ENCODE measurements around the gene RTP4. TPM values are rescaled to one million over a fixed set of nuclear protein-coding genes. Genes with fewer than 3 reads are reported as not detected.

The RTP4 gene
- total and polyA plus RNA-seq, 2 experiments from 2014 or later: 1.8 to 1.9 TPM

- TF ChIP-seq, protein P1, sequence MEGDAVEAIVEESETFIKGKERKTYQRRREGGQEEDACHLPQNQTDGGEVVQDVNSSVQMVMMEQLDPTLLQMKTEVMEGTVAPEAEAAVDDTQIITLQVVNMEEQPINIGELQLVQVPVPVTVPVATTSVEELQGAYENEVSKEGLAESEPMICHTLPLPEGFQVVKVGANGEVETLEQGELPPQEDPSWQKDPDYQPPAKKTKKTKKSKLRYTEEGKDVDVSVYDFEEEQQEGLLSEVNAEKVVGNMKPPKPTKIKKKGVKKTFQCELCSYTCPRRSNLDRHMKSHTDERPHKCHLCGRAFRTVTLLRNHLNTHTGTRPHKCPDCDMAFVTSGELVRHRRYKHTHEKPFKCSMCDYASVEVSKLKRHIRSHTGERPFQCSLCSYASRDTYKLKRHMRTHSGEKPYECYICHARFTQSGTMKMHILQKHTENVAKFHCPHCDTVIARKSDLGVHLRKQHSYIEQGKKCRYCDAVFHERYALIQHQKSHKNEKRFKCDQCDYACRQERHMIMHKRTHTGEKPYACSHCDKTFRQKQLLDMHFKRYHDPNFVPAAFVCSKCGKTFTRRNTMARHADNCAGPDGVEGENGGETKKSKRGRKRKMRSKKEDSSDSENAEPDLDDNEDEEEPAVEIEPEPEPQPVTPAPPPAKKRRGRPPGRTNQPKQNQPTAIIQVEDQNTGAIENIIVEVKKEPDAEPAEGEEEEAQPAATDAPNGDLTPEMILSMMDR (IDR thresholded peaks at IDR 0.05; ENCODE audit: poor library complexity): no peak
- TF ChIP-seq EZH2 (IDR thresholded peaks at IDR 0.05; ENCODE audit: borderline replicate concordance): no peak
- TF ChIP-seq EZH2phosphoT487 (IDR thresholded peaks at IDR 0.05; ENCODE audit: low read depth, severe bottlenecking, unreplicated experiment): no peak
- Histone ChIP-seq H3K27ac (no peak overlapping the region), H3K79me2 (no peaks in the 10 kb centered on the region), H3K4me1 (ENCODE audit: insufficient read depth) (peaks cover 19% of the 10 kb centered on the region), H3K9me2 (replicated peaks; ENCODE audit: insufficient read depth) (no peaks in the 10 kb centered on the region), H3K36me3 (replicated peaks; ENCODE audit: insufficient read depth, low read depth) (no peaks in the 10 kb centered on the region), H3K9me3 (ENCODE audit: low read depth) (no peaks in the 10 kb centered on the region), H3K4me3 (no peak overlapping the region), H3K27me3 (no peaks in the 10 kb centered on the region), H4K20me1 (ENCODE audit: insufficient read depth, poor library complexity, severe bottlenecking) (no peaks in the 10 kb centered on the region), H2AFZ (no peak overlapping the region), H3K4me2 (no peak overlapping the region)
- 95% methylated on average over 1 of the region's 1 CpG for WGBS (ENCODE audit: low lambda C conversion rate, missing lambda C conversion rate)
- DNase-seq (ENCODE audit: low spot score): no peak
These were observed 46.4 kb upstream of the RTP4 start for GRCh38 chr3:187321766-187322165.

DNA sequence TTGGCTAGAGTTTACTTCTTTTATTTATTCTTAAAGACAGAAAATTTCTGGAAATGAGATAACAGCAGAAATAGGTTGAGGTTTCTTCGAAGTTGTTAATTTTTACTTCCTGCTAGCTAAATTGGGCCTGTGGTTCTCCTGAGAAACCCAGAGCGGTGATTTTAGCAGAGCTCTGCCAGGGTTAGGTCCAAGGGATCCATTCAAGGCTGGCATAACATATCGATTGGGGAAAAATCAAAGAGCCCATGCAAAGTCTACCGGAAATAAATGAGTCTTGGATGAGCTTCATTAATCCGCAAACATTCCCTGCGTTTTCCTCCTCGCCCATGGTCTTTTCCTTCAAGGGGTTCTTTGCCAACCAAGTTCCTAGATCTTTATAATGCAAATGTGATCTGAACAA lies 45.9 kb upstream of the RTP4 start:
- whole genome bisulfite sequencing (ENCODE audit: low lambda C conversion rate, missing lambda C conversion rate): 92% methylated on average over 7 of the region's 7 CpGs
- H3K4me2 ChIP-seq: no peak overlapping the region
- H3K4me1 ChIP-seq (ENCODE audit: insufficient read depth): peaks cover 19% of the 10 kb centered on the region
- no peaks in the 10 kb centered on the region for H3K36me3 ChIP-seq (replicated peaks; ENCODE audit: insufficient read depth, low read depth)
- DNase-seq (ENCODE audit: low spot score): no peak
- no peaks in the 10 kb centered on the region for H3K27me3 ChIP-seq
- no peaks in the 10 kb centered on the region for H3K79me2 ChIP-seq
- TF ChIP-seq EZH2 (IDR thresholded peaks at IDR 0.05; ENCODE audit: borderline replicate concordance) (no peak), EZH2phosphoT487 (IDR thresholded peaks at IDR 0.05; ENCODE audit: low read depth, severe bottlenecking, unreplicated experiment) (no peak)
- TF ChIP-seq, protein P1 (IDR thresholded peaks at IDR 0.05; ENCODE audit: poor library complexity): no peak
- H4K20me1 ChIP-seq (ENCODE audit: insufficient read depth, poor library complexity, severe bottlenecking): no peaks in the 10 kb centered on the region
- H3K9me2 ChIP-seq (replicated peaks; ENCODE audit: insufficient read depth): no peaks in the 10 kb centered on the region
- H3K9me3 ChIP-seq (ENCODE audit: low read depth): no peaks in the 10 kb centered on the region
- H2AFZ ChIP-seq: no peak overlapping the region
- H3K27ac ChIP-seq: peak overlapping the region; percentile 53
- H3K4me3 ChIP-seq: no peak overlapping the region

- Histone ChIP-seq H3K9me3 (ENCODE audit: low read depth) (no peaks in the 10 kb centered on the region), H3K79me2 (no peaks in the 10 kb centered on the region), H3K4me1 (ENCODE audit: insufficient read depth) (peaks cover 19% of the 10 kb centered on the region), H3K4me2 (peak overlapping the region; percentile 30), H3K4me3 (no peak overlapping the region), H2AFZ (no peak overlapping the region), H3K36me3 (replicated peaks; ENCODE audit: insufficient read depth, low read depth) (no peaks in the 10 kb centered on the region), H4K20me1 (ENCODE audit: insufficient read depth, poor library complexity, severe bottlenecking) (no peaks in the 10 kb centered on the region), H3K9me2 (replicated peaks; ENCODE audit: insufficient read depth) (no peaks in the 10 kb centered on the region), H3K27ac (peak overlapping the region; percentile 53), H3K27me3 (no peaks in the 10 kb centered on the region)
- TF ChIP-seq EZH2 (IDR thresholded peaks at IDR 0.05; ENCODE audit: borderline replicate concordance) (no peak), EZH2phosphoT487 (IDR thresholded peaks at IDR 0.05; ENCODE audit: low read depth, severe bottlenecking, unreplicated experiment) (no peak)
- TF ChIP-seq, protein P1 (IDR thresholded peaks at IDR 0.05; ENCODE audit: poor library complexity): no peak
- no peak for DNase-seq (ENCODE audit: low spot score)
- WGBS (ENCODE audit: low lambda C conversion rate, missing lambda C conversion rate): 51% methylated on average over 3 of the region's 3 CpGs
These were observed 45.1 kb upstream of the RTP4 start for GRCh38 chr3:187323091-187323490.

- Histone ChIP-seq H3K79me2 (no peaks in the 10 kb centered on the region), H3K36me3 (replicated peaks; ENCODE audit: insufficient read depth, low read depth) (no peaks in the 10 kb centered on the region), H4K20me1 (ENCODE audit: insufficient read depth, poor library complexity, severe bottlenecking) (no peaks in the 10 kb centered on the region), H3K9me3 (ENCODE audit: low read depth) (no peaks in the 10 kb centered on the region), H3K27ac (no peak overlapping the region), H2AFZ (no peak overlapping the region), H3K27me3 (no peaks in the 10 kb centered on the region), H3K4me2 (no peak overlapping the region), H3K9me2 (replicated peaks; ENCODE audit: insufficient read depth) (no peaks in the 10 kb centered on the region), H3K4me1 (ENCODE audit: insufficient read depth) (peaks cover 19% of the 10 kb centered on the region), H3K4me3 (no peak overlapping the region)
- 80% methylated on average over 5 of the region's 5 CpGs for WGBS (ENCODE audit: low lambda C conversion rate, missing lambda C conversion rate)
- DNase-seq (ENCODE audit: low spot score): no peak
- TF ChIP-seq EZH2 (IDR thresholded peaks at IDR 0.05; ENCODE audit: borderline replicate concordance) (no peak), EZH2phosphoT487 (IDR thresholded peaks at IDR 0.05; ENCODE audit: low read depth, severe bottlenecking, unreplicated experiment) (no peak)
- TF ChIP-seq, protein P1 (IDR thresholded peaks at IDR 0.05; ENCODE audit: poor library complexity): no peak
These were observed 42.6 kb upstream of the RTP4 start for GRCh38 chr3:187325632-187326031.
